Thyroid gland (tissue), 4 donors: ENCODE results near the gene TOLLIP. TPM values are rescaled to one million over a fixed set of nuclear protein-coding genes. Genes with fewer than 3 reads are reported as not detected.

Experiments used
- DNase-seq, 2 donors: peaks; one replicate each; pipeline ENCODE4 v3.0.0-alpha.2; 2019
- H3K27ac ChIP-seq, 3 donors: fragments of 200-600 bp; sonication (generic); 1 replicate in 2 of 3; 2 replicates in 1 of 3; pipeline ENCODE4 v1.5.1; 2016 to 2019; ENCODE audit warnings: mild to moderate bottlenecking in 1 of 3, moderate library complexity in 1 of 3
- H3K27me3 ChIP-seq: fragments of 200-600 bp; sonication (generic); one replicate; pipeline ENCODE4 v1.5.1; 2019
- H3K36me3 ChIP-seq, 2 donors: fragments of 200-600 bp; sonication (generic); one replicate each; pipeline ENCODE4 v1.5.1; 2016 to 2019
- H3K4me1 ChIP-seq, 2 donors: fragments of 200-600 bp; sonication (generic); one replicate each; pipeline ENCODE4 v1.5.1; 2017 to 2019
- H3K4me3 ChIP-seq, 3 donors: fragments of 200-600 bp; sonication (generic); replicated peaks in 1 of 3; 1 replicate in 2 of 3; 2 replicates in 1 of 3; pipeline ENCODE4 v1.5.1; 2016; ENCODE audit warnings: mild to moderate bottlenecking in 1 of 3
- H3K9me3 ChIP-seq: fragments of 200-600 bp; sonication (generic); one replicate; pipeline ENCODE4 v1.5.1; 2017
- CTCF ChIP-seq, 6 experiments: fragments of 200-600 bp in 3 of 6; fragments of 450-650 bp in 3 of 6; sonication (generic) in 3 of 6; IDR thresholded peaks; one replicate each; pipeline ENCODE4 v1.5.1; 2016 to 2019; ENCODE audit warnings: antibody characterized with exemption in 6 of 6, mild to moderate bottlenecking in 2 of 6, inconsistent platforms in 1 of 6, moderate library complexity in 1 of 6
- POLR2A ChIP-seq, 2 donors: fragments of 450-650 bp; IDR thresholded peaks; one replicate each; pipeline ENCODE4 v1.6.1; 2017; ENCODE audit warnings: antibody characterized with exemption in 2 of 2, mild to moderate bottlenecking in 2 of 2, moderate library complexity in 1 of 2
- WGBS, 2 donors: methylation state at CpG; one replicate each; pipeline ENCODE4 v1.1.5; 2017; 5-methylcytosine and 5-hydroxymethylcytosine counted together
- intact Hi-C: fragments of 100-400 bp; cut with DNase I; formaldehyde crosslinking; loops from one replicate; pipeline ENCODE4 v1.15.1; 2023
- total RNA-seq, 4 donors: library from RNA; depleted of rRNA; stranded (reverse); fragments of >200 nt; gene quantifications; one replicate each; pipeline ENCODE4 v1.2.3, GENCODE V29; 2016

TOLLIP gene
- total RNA-seq, 4 donors from 2014 or later: 37.1 to 74.4 (median 65.7) TPM

GRCh38 chr11:1260620-1261019, 48.8 kb downstream of the TOLLIP start:
- H3K9me3 ChIP-seq: no peaks in the 10 kb centered on the region
- TF ChIP-seq CTCF (IDR thresholded peaks at IDR 0.05) (no peak), POLR2A (IDR thresholded peaks at IDR 0.05) (no peak)
- H3K36me3 ChIP-seq: no peaks in the 10 kb centered on the region
- WGBS, 2 donors: 67 to 81% methylated on average over 9 to 10 of the region's 17 CpGs
- no peak overlapping the region for H3K4me3 ChIP-seq
- DNase-seq: no peak
- no peak overlapping the region for H3K27ac ChIP-seq
- intact Hi-C loops: loop anchor here (5.0 kb wide), 1 partner anchor 42 kb away; no protein-coding TSS in a partner anchor
- H3K27me3 ChIP-seq: no peaks in the 10 kb centered on the region
- H3K4me1 ChIP-seq: peaks cover 13% of the 10 kb centered on the region in 2 donors

- no peak overlapping the region for H3K4me3 ChIP-seq
- TF ChIP-seq POLR2A (IDR thresholded peaks at IDR 0.05): no peak
- TF ChIP-seq CTCF (IDR thresholded peaks at IDR 0.05): no peak
- H3K9me3 ChIP-seq: no peaks in the 10 kb centered on the region
- no peaks in the 10 kb centered on the region for H3K36me3 ChIP-seq
- H3K4me1 ChIP-seq: peaks cover 13% of the 10 kb centered on the region in 2 donors
- no peak overlapping the region for H3K27ac ChIP-seq
- DNase-seq: peak in 1 of 2 donors; percentile 10
- H3K27me3 ChIP-seq: no peaks in the 10 kb centered on the region
- WGBS, 2 donors: 93% methylated on average over 4 of the region's 10 CpGs; no CpG with 5 or more reads in 1 of the 2 donors
- intact Hi-C loops: loop anchor here (5.0 kb wide), 1 partner anchor 42 kb away; no protein-coding TSS in a partner anchor
Observed at GRCh38 chr11:1260023-1260501, 49.4 kb downstream of the TOLLIP start.

DNA sequence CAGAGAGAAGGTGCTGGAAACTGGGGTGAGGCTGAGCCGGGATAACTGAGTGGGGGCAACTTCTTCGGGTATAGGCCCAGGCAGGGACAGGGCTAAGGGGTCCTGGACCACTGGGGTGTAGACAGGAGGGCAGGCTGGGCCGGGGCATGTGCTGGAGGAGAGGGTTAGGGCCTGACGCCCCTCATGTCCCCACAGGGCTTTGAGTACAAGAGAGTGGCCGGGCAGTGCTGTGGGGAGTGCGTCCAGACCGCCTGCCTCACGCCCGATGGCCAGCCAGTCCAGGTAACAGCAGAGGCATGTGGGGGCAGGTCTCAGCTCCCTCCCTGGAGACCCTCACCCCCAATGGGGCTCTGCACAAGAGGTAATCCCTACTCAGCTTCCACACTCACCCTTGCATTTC, 49.9 kb downstream of the TOLLIP start:
- DNase-seq: no peak
- no peak for TF ChIP-seq POLR2A (IDR thresholded peaks at IDR 0.05)
- Histone ChIP-seq H3K27me3 (no peaks in the 10 kb centered on the region), H3K27ac (no peak overlapping the region), H3K9me3 (no peaks in the 10 kb centered on the region), H3K36me3 (no peaks in the 10 kb centered on the region), H3K4me1 (peaks cover 13% of the 10 kb centered on the region in 2 donors), H3K4me3 (no peak overlapping the region)
- WGBS, 2 donors: 81 to 89% methylated on average over 5 to 9 of the region's 9 CpGs
- intact Hi-C loops: no loop called here

- H3K4me1 ChIP-seq: peaks cover 13% of the 10 kb centered on the region in 2 donors
- no peaks in the 10 kb centered on the region for H3K36me3 ChIP-seq
- H3K9me3 ChIP-seq: no peaks in the 10 kb centered on the region
- no peak for DNase-seq
- no peaks in the 10 kb centered on the region for H3K27me3 ChIP-seq
- no peak overlapping the region for H3K4me3 ChIP-seq
- no peak for TF ChIP-seq CTCF (IDR thresholded peaks at IDR 0.05)
- no peak for TF ChIP-seq POLR2A (IDR thresholded peaks at IDR 0.05)
- intact Hi-C loops: no loop called here
- 50 to 75% methylated on average over 2 to 5 of the region's 7 CpGs for WGBS, 2 donors
- H3K27ac ChIP-seq: no peak overlapping the region
Observed at GRCh38 chr11:1259076-1259461, 50.4 kb downstream of the TOLLIP start.

- Histone ChIP-seq H3K36me3 (no peaks in the 10 kb centered on the region), H3K4me3 (no peak overlapping the region), H3K27ac (no peak overlapping the region), H3K9me3 (no peaks in the 10 kb centered on the region), H3K27me3 (no peaks in the 10 kb centered on the region), H3K4me1 (peaks cover 13% of the 10 kb centered on the region in 2 donors)
- no peak for TF ChIP-seq POLR2A (IDR thresholded peaks at IDR 0.05)
- TF ChIP-seq CTCF (IDR thresholded peaks at IDR 0.05): no peak
- intact Hi-C loops: no loop called here
- WGBS, 2 donors: 65 to 68% methylated on average over 3 to 9 of the region's 13 CpGs
- no peak for DNase-seq
Observed at GRCh38 chr11:1258401-1259075, 50.9 kb downstream of the TOLLIP start.
